ENCODE data around the gene BLVRA.

GRCh38 chr7:43785420-43785819 lies 26.9 kb downstream of the BLVRA start:
- no peak for TF ChIP-seq CTCF (IDR thresholded peaks at IDR 0.05; ENCODE audit: low read length)
- no peak for TF ChIP-seq EZH2 (optimal IDR thresholded peaks at IDR 0.05; ENCODE audit: low read depth, low read length)
- TF ChIP-seq EZH2phosphoT487 (IDR thresholded peaks at IDR 0.05; ENCODE audit: low read length), result no peak
